GM21723 (cell line): ENCODE measurements around the gene ARHGEF16.

ENCODE experiments used
- ATAC-seq: cut with Tn5 transposase; IDR thresholded peaks from one replicate; pipeline ENCODE4 v1.9.1; 2021; ENCODE audit warnings: mild to moderate bottlenecking, moderate library complexity; ENCODE audit not compliant: unreplicated experiment

The ARHGEF16 gene

DNA sequence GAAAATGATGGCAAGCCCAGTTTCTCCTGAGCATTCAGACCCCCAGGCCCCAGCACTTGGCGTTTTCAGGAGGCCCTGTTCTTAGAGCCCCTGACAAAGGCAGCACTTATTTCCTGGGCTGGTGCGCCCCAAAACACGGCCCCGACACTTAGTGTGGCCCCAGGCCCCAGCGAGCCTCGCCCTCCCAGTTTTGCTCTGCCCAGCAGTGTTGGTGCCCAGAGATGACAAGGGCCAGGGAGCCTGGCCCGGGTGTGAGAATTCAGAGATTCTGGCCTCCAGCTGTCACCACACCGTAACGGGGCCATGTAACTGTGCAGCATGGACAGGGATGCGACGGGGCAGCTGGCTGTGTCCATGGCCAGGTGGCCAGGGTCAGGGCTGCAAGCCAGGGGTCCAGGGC lies 18.0 kb upstream of the ARHGEF16 start:
- ATAC-seq = no peak

DNA sequence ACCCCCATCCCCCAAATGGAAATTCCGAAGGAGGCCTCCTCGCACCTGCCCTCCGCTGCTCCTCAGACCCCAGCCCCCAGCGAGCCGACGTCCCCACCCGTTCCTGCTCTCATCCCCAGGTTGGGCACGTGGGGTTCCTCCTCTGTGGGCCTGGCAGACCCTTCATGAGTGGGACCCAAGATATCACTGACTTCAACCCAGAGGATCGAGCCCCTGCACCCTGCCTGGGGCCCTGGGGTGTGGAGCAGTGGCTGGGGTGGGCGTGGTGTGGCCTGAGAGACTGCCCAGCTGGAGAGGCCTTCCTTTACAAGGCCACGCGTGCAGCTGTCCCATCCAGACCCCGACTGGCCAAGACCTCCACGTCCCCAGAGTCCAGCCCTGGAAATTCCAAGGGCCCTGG lies 17.6 kb upstream of the ARHGEF16 start:
- ATAC-seq = no peak

DNA sequence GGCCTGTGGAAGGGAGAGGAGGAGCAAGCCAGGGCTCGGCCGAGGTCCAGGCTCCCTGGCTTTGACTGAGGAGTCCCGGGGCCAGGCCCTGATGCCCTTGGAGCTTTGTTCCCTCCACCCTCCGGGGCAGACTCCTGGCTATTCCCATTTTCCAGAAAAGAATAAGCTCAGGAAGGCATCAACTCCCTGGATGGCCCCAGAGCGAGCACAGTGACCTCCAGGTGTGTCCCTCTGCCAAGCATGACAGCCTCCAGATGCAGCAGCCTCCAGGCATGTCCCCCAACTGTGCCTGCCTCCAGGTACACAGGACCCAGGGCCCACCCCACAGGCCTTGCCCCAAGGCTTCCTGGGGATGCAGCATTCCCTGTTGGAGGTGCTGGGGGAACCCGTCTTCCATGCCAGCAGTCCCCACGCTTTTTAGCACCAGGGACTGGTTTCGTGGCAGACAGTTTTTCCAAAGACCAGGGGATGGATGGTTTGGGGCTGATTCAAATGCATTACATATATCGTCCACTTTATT lies 15.7 kb upstream of the ARHGEF16 start:
- no peak for ATAC-seq

DNA sequence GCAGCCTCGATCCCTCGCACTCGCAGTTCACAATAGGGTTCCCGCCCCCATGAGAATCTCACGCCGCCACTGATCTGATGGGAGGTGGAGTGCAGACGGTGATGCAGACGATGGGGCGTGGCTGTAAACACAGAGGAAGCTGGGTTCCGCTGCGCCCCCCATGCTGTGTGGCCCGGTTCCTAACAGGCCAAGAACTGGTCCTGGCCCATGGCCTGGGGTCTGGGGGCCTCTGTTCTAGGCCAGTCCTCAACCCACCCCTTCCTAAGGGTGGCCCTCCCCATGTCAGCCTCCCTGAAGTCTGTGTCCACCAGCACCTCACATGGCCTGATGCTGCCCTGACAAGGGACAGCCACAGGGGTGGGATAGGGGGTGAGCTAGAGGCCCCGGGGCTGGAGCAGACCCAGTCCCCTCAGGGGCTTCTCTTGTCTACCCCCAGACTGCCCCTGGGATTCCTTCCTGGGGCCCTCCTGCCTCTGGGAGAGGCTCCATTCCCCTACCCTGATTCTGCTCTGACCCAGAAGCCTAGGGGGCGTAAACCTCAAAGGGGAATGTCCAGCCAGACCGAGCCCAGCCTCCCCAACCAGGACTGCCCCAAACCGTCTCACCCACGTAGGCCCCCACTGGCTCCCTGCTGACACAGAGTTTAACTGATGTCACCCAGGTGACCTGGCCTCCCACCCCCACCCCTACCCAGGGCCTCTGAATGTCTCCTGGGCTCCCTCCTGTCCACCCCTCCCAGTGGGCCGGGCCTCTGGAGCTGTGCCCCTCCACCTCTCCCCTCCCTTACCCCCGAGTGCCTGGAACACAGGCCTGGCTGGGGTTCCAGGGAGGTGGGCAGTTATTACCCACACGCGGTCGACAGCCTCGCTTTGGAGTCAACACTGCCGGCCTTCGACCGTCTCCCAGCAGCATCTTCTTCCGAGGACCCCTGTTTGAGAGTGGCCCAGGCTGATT lies 14.8 kb upstream of the ARHGEF16 start:
- no peak for ATAC-seq

GRCh38 chr1:3440300-3440681 lies 14.2 kb upstream of the ARHGEF16 start:
- no peak for ATAC-seq

DNA sequence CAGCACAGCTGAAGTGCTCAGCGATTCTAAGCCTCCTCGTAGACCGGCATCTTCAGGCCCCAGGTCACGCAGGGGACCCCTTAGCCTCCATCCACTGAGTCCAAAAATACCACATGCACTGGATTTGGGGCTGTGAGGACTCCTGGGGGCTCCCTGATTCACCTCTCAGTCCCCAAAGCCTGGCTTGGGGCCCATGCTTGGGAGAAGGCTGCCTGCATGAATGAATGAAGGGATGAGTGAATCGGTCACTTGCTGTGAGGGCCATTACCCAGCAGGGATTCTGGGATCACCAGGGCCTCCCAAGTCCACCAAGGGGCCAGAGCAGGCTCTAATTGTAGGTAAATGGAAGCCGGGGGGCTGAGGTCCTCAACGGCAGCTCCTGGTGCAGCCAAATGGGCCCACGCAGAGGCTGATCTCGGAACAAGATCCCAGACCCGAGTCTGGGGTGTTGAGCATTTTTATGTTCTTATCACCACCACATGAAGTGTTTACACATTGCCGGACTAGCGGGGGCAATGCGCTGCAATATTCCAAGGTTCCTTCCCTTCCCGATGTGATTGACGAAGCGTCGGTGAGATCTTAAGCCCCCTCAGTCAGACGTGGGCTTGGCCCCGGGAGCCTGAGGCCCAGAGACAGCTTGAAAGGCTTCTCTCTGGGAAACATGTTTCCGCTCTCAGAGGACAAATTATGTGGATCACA lies 13.6 kb upstream of the ARHGEF16 start:
- no peak for ATAC-seq

GRCh38 chr1:3441410-3441847 lies 13.0 kb upstream of the ARHGEF16 start:
- no peak for ATAC-seq

- ATAC-seq = no peak
These were observed 12.6 kb upstream of the ARHGEF16 start for GRCh38 chr1:3441880-3442279.

DNA sequence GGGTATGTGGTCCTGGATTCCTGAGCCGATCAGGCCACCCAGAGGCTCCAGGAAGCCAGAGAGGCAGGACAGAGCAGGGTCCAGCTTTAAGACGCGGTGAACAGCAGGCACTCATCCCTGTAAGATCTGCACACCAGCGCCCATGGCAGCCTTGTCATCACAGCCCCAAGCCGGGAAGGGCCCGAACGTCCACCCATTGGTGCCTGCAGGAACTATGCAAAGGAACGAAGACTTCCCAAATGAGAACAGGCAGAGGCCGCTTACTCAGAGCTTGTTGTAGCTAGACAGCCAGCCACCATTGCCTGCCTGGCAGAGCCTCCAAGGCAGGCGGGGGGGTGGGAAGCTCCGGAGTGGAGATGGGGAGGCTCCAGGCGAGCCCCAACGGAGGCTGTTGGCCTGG lies 12.1 kb upstream of the ARHGEF16 start:
- no peak for ATAC-seq

DNA sequence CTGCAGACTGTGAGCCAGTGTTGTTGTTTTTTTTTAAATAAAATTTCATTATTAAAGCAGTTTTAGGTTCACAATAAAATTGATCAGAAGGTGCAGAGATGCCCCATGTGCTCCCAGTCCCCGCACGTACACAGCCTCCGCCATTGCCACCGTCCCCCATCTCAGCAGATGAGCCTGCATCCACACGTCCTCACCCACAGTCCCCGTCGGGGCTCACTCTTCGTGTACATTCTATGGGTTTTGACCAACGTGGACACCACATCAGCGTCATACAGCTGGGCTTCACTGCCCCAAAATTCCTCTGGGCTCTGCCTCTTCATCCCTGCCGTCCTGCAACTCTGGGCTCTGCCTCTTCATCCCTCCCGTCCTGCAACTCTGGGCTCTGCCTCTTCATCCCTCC lies 11.6 kb upstream of the ARHGEF16 start:
- ATAC-seq = no peak

- no peak for ATAC-seq
These were observed 10.7 kb upstream of the ARHGEF16 start for GRCh38 chr1:3443807-3444206.

DNA sequence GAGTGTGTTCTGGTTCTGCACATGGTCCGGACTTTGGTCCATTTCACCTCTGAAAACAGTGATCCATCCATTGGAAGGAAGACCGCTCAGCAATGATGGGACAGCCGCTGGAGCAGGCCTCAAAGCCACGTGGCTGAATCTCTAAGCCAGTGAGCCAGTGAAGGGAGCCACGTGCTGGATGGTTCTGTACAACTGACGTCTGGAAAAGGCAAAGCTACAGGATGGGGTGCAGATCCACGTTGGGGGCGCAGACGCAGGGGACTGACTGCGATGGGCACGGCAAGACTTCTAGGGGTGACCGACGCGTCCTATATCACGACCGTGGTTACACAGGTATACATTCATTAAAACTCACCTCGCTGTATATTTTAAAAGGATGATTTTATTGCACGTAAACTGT lies 10.2 kb upstream of the ARHGEF16 start:
- no peak for ATAC-seq

DNA sequence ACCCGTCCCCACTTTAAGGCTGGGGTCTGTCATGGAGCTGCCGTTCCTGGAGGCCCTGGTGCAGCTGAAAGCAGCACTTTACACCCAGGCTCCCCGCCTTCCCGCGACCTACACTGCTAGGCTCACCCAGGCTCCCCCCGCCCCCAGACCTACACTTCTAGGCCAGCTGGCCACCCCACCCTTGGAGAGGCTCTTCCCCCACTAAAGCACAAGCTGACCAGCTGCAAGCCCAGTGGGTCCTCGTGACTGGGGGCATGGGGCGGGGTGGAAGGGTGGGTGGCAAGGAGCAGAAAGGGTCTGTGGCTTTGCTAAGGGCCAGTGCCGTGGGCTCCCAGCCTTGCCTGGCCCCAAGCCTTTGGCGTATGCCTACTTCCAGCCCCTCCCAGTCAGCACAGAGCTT lies 9.7 kb upstream of the ARHGEF16 start:
- no peak for ATAC-seq

GRCh38 chr1:3450202-3450863 lies 4.1 kb upstream of the ARHGEF16 start:
- no peak for ATAC-seq

DNA sequence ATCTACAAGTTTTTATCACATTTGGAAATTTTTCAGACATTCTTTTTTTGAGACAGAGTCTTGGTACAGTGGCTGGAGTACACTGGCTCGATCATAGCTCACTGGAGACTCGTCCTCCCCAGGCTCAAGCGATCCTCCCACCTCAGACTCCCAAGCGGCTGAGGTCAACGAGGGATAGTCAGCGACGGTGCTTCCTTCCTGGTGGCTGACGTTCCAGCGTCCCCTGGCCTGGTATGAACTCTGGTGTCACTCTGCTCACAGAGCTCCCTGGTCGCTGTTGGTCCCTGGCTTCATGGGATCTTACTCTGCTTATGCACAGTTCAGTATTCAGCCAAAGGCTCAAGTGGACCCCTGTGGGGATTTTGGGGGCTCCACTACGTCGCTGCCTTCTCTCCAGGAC lies 3.5 kb upstream of the ARHGEF16 start:
- no peak for ATAC-seq

DNA sequence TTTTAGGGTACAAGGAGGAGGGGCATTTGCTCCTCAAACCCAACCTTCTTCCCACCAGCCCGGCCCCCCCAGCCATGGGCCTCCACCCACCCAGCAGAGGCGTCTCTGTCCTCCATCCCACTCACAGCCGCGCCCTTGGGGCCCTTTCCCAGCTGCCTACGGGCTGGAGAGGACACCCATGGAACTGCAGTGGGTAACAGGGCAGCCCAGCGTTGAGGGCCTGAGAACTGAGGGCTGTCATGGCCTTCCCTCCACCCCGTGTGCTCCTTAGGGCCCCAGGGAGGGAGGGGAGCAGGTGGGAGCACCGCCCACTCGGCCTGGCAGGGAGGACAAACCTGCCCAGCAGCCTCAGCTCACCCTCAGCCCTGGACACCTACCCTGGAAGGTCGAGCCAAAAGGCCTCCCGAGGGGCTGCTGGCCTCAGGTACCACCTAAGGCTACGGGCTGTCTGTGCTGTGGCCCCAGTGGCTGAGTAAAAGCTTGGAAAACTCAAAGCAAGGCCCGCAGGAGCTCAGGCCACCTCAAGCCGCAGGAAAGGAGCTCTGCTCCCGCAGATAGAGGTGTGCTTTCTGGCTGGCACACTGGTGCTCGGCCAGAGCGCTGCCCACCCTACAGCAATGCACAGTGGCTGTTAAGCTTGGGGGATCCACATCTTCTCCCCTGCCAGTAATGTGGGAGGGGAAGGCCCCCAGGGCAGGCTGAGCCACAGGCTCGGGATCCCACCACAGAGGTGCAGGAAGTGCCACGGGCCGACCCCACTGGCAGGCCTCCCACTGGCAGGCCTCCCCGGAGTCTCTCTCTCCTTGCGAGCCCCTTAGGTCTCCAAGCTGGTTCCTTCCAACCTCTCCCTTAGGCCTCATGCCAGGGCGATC lies 2.2 kb upstream of the ARHGEF16 start:
- no peak for ATAC-seq

DNA sequence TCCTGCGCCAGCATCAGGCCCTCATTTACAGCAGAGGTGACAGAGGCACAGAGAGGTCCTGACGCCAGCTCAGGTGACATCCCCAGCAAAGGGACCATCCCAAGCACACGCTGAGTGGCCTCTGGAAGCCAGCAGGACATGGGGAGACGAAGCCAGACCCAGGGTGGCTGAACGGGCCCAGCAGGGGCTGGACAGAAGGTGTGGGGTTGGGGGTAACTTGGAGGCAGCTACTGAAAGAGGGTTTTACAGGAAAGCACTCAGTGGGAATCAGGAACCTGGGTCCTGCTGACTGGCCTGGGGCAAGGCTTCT lies 1.6 kb upstream of the ARHGEF16 start:
- no peak for ATAC-seq

GRCh38 chr1:3453203-3453761 lies 1.2 kb upstream of the ARHGEF16 start:
- no peak for ATAC-seq

DNA sequence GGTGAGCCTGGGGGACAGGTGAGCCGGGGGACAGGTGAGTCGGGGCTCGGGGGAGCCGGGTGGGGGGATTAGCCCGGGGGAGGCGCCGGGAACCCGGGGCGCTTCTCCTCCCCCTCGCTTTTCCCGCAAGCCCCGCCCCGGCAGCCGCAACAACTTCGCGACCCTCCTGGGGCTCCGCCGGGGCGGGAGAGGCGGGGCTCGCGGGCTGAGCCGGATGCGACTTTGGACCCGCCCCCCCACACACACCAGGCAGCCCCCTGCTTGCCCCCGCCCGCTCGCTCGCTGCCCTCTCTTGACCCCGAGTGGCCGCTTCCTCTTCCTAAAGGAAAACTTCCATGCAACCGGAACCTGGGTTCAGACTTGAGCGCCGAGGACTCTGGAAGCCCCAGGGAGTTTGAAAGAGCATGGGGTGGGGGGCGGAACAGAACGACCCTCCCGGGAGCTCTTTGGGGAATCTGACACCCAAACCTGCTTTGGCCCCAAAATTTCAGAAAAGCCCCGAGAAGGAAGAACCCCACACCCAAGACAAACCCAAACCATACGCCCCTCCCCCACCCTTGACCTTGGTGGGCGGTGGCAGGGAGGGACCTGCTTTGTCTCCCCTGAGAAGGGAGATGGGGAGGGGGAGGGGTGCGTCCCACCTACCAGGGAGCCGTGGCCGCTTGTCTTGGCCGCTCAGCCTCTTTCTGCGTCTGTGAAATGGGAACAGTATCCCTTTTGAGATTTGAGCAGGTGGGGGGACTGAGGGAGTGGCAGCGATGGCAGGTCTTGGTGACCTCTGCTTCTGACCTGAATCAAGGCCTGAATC lies 550 bp downstream of the ARHGEF16 start:
- no peak for ATAC-seq
